Thymus (tissue), 11 donors: ENCODE measurements around the gene PREX1. TPM values are rescaled to one million over a fixed set of nuclear protein-coding genes. Genes with fewer than 3 reads are reported as not detected.

Experiments
- DNase-seq, 9 donors: peaks; one replicate each; pipeline ENCODE4 v3.0.0-alpha.2; 2013; ENCODE audit warnings: low spot score in 9 of 9, low read depth in 6 of 9, missing footprints in 1 of 9
- H3K27ac ChIP-seq, 2 donors: one replicate each; pipeline ENCODE4 v1.5.1; 2013; ENCODE audit warnings: control low read depth in 1 of 2, low read depth in 1 of 2, low read length in 1 of 2, mild to moderate bottlenecking in 1 of 2, moderate library complexity in 1 of 2
- H3K27me3 ChIP-seq, 2 donors: one replicate each; pipeline ENCODE4 v1.5.1; 2013; ENCODE audit warnings: low read length in 1 of 2; ENCODE audit not compliant: control insufficient read depth in 2 of 2, insufficient read depth in 1 of 2
- H3K36me3 ChIP-seq, 2 donors: one replicate each; pipeline ENCODE4 v1.5.1; 2013; ENCODE audit warnings: low read length in 1 of 2, mild to moderate bottlenecking in 1 of 2, moderate library complexity in 1 of 2; ENCODE audit not compliant: control insufficient read depth in 2 of 2, insufficient read depth in 2 of 2
- H3K4me1 ChIP-seq, 2 donors: one replicate each; pipeline ENCODE4 v1.5.1; 2013; ENCODE audit warnings: low read length in 2 of 2; ENCODE audit not compliant: control insufficient read depth in 2 of 2, insufficient read depth in 2 of 2
- H3K4me3 ChIP-seq, 2 donors: one replicate each; pipeline ENCODE4 v1.5.1; 2013; ENCODE audit warnings: low read length in 2 of 2, control low read depth in 1 of 2, mild to moderate bottlenecking in 1 of 2
- H3K9me3 ChIP-seq, 2 donors: one replicate each; pipeline ENCODE4 v1.5.1; 2013; ENCODE audit warnings: low read length in 1 of 2, mild to moderate bottlenecking in 1 of 2; ENCODE audit not compliant: control insufficient read depth in 2 of 2, insufficient read depth in 1 of 2
- WGBS: extraction: QIAGEN DNeasy Blood & Tissue Kit; methylation state at CpG from one replicate; pipeline ENCODE4 v1.1.7; 2013; 5-methylcytosine and 5-hydroxymethylcytosine counted together
- polyA plus RNA-seq: library from polyadenylated mRNA; stranded (reverse); fragments of 200-250 nt; gene quantifications from one replicate; pipeline ENCODE4 v1.2.3, GENCODE V29; 2013
- total RNA-seq: library from RNA; stranded (reverse); fragments of 120-200 nt; gene quantifications from one replicate; pipeline ENCODE4 v1.2.4, GENCODE V29; 2013
- donor health status: healthy.

The PREX1 gene
- total and polyA plus RNA-seq, 2 donors = 12.5 to 19.8 TPM

DNA sequence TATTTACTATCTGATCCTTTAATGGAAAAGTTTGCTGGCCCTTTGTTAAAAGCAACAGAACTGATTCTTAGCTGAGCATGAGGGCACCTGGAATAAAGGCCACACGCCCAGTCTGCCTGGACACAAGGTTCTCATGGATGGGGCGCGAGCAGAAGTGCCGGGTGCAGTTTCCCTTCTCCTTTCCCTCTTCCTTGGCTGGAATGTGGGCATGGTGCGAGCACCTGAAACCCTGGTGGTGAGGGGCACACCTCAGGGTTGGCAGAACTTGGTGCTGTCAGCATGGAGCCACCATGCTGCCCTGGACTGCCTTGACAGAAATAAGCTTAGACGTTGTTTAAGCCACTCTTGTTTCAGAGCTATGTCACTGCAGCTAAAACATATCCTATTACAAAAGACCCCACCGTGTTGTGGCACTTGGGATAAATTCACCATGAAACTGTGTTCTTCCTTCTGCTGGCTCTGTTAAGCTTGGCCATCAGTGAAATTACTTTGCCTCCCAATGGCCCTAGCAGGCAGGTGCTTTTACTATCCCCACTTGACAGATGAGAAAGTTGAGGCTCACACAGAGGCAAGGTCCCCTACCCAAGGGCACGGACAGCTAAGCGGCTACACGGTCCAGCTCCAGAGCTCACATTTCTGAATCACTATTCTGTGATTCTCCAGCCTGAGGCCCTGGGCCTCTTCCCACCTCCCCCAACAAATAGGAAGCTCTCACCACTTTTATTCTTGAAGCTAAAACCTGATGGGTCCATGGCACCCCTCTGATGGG is 115.9 kb downstream of the PREX1 start:
- Histone ChIP-seq H3K36me3 (no peaks in the 10 kb centered on the region), H3K4me1 (peaks cover 0 to 17% of the 10 kb centered on the region in 2 donors), H3K27me3 (no peaks in the 10 kb centered on the region), H3K9me3 (peaks cover 0 to 3% of the 10 kb centered on the region in 2 donors), H3K27ac (no peak overlapping the region), H3K4me3 (no peak overlapping the region)
- WGBS = 95% methylated on average over 10 of the region's 10 CpGs
- DNase-seq = no peak

DNA sequence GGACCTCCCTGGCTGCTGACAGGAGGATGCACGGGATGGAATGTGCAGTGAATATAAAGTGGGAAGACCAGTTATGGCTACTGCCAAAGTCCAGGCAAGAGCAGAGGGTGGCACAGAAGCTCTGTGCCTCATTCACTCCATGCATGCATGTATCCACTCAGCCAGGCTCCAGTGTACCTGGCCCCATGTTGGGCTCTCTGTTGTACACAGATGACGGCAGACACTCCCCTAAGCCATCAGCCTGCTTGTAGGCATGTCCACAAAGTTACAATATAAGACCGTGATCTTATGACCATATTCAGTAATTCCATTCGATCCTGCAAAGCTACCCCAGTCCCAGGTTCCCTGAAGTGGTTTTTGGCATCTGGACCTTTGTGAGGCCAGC is 116.8 kb downstream of the PREX1 start:
- Histone ChIP-seq H3K4me3 (no peak overlapping the region), H3K4me1 (peaks cover 0 to 13% of the 10 kb centered on the region in 2 donors), H3K27me3 (no peaks in the 10 kb centered on the region), H3K36me3 (no peaks in the 10 kb centered on the region), H3K27ac (no peak overlapping the region), H3K9me3 (peaks cover 0 to 3% of the 10 kb centered on the region in 2 donors)
- DNase-seq = no peak
- 96% methylated on average over 4 of the region's 4 CpGs for WGBS

DNA sequence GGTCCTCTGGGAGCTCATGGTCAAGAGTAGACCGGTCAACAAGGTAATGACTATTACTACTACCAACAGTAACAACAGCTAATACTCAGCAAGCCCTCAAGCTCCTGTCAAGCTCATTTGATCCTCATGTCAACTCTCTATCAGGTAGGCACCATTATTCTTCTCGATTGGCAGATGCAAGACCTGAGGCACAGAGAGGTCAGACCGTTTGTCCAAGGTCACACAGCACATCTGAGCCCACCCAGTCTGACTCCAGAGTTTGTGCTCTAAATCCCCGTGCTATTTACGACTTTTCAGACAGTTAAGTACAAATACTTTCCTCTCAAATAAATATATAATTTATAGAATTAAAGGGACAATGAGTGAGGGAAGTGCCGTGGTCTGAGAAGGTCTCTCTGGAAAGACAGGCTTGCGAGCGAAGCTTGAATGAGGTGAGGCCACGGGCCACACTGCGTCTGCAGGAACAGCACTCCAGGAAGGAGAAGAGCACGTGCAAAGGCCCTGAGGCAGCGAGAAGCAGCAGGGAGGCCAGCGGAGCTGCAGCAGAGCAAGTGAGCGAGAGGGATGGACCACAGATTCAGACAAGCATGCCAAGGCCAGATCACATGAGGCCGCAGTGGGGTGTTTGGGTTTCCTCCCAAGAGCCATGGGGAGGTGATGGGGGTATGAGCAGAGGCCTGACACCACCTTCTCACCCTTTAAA is 117.3 kb downstream of the PREX1 start:
- Histone ChIP-seq H3K9me3 (peaks cover 0 to 3% of the 10 kb centered on the region in 2 donors), H3K27me3 (no peaks in the 10 kb centered on the region), H3K4me1 (peaks cover 0 to 9% of the 10 kb centered on the region in 2 donors), H3K4me3 (no peak overlapping the region), H3K27ac (no peak overlapping the region), H3K36me3 (no peaks in the 10 kb centered on the region)
- 97% methylated on average over 15 of the region's 15 CpGs for WGBS
- DNase-seq = no peak

DNA sequence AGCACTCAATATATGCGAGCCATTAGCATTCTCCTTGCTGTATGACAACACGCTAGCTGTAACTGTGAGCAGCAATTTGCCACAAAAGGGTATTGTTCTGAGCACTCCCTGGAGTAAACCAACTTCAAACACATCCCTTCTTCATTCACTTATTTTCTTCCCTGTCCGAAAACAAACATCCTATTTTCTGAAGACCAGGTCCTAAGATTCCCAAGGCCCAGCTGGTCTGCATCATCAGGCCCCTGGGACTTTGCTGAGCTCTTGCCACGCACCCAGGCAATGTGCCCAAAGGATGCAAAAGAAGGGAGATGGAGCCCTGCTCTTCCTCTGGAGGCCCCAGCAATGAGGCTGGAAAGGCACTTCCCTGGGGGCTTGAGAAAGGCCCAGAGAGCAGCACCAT is 118.1 kb downstream of the PREX1 start:
- H3K27me3 ChIP-seq = no peaks in the 10 kb centered on the region
- no peak overlapping the region for H3K4me3 ChIP-seq
- no peak for DNase-seq
- 97% methylated on average over 4 of the region's 4 CpGs for WGBS
- peaks cover 0 to 3% of the 10 kb centered on the region in 2 donors for H3K9me3 ChIP-seq
- no peak overlapping the region for H3K27ac ChIP-seq
- no peaks in the 10 kb centered on the region for H3K36me3 ChIP-seq
- H3K4me1 ChIP-seq = peaks cover 0 to 9% of the 10 kb centered on the region in 2 donors

DNA sequence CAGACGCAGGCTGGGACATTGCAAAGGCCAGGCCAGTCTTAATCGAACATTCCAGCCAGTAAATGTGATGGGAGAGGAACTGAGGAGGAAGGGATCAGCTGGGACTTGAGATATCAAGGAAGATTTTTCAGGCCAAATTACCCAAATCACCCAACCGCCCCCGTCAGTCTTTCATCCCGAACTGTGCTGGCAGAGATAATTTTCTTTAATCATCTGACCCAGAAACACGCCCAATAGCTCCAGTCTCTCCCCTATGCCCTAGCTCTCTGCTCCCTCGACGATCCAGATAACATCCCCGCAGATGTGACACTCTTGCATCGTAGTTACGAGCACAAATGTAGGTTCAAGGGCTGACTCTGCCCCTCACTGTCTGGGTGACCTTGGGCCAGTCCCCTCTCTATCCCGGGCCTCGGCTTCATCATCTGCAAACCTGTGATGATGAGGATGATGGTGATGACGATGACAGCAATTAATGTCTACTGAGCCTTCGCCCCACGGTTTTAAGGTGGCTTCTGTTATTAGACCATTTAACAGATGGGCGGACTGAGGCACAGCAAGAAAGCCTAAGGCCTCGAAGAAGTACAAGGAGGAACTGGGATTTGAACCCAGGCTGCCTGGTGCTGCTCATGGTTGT is 118.6 kb downstream of the PREX1 start:
- Histone ChIP-seq H3K27ac (no peak overlapping the region), H3K27me3 (no peaks in the 10 kb centered on the region), H3K4me3 (no peak overlapping the region), H3K36me3 (no peaks in the 10 kb centered on the region), H3K9me3 (peaks cover 0 to 3% of the 10 kb centered on the region in 2 donors), H3K4me1 (peaks cover 0 to 9% of the 10 kb centered on the region in 2 donors)
- DNase-seq = no peak
- 96% methylated on average over 18 of the region's 18 CpGs for WGBS

DNA sequence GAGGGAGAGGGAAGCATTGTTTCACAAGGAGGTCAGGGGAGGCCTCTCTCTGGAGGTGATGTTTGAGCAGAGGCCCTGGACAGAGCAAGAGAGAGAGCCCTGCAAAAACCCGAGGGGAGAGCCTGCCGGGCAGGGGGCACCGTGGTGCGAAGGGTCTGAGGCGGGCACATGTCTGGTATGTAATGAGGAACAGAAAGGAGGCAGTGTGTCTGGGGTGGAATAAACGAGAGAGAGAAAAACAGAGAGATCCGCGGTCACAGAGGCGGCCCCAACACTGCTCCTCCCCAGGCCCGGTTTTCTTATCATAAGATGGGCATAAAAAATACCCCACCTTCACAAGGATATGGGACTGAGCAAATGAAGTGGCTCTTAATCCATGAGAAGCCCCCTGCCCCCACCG is 119.2 kb downstream of the PREX1 start:
- 96% methylated on average over 11 of the region's 11 CpGs for WGBS
- Histone ChIP-seq H3K36me3 (no peaks in the 10 kb centered on the region), H3K4me3 (no peak overlapping the region), H3K9me3 (peaks cover 0 to 3% of the 10 kb centered on the region in 2 donors), H3K27ac (no peak overlapping the region), H3K4me1 (peaks cover 0 to 9% of the 10 kb centered on the region in 2 donors), H3K27me3 (no peaks in the 10 kb centered on the region)
- DNase-seq = no peak

DNA sequence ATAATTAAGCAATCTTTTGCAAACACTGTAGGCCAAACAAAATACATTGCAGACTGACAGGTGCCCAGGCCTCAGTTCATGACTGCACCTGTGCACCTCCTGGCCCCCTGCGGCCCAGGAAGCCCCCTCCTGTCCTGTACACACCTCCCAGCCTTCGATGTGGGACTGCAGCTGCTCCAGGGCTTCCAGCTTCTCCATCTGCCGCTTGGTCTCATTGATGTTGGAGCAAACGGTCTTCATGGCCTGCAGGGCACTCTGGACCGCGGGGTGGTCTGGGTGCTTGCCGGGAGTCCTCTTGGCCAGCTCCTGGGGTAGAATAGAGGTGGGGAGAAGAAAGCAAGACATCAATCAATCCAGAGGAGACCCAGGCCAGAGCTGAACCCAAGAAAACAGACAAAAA is 119.7 kb downstream of the PREX1 start:
- Histone ChIP-seq H3K9me3 (peaks cover 0 to 3% of the 10 kb centered on the region in 2 donors), H3K4me1 (peaks cover 0 to 9% of the 10 kb centered on the region in 2 donors), H3K27ac (no peak overlapping the region), H3K27me3 (no peaks in the 10 kb centered on the region), H3K36me3 (no peaks in the 10 kb centered on the region), H3K4me3 (no peak overlapping the region)
- WGBS = 94% methylated on average over 7 of the region's 7 CpGs
- DNase-seq = no peak

DNA sequence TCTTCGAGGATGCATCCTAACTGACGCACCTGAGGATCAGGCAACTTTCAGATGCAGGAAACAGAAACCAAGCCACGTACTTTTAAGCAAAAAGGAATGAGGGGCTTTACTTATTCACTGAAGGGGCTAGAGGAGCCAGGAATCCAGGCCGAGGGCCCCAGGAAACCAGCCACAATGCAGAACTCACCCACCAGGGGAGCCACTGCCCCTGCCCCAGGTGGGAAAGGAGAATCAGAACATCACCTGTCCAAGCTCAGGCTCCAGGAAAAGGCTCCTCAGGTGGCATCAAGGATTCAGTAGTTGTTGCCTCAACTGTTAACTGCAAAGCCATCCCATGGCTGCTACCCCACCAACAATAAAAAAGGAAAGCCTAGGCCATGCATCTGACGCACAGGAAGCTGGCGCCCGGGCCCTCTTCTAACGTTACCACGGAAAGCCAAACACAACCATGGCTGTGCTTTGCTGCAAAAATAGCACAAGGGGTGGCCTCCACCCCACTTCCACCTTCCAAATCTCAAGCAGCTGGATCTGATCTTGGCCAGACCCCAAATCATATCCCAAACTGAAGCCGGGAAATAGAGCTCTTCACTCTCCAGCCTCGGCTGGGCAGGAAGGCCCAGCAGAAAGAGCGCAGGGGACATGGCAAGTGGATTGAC is 121.0 kb downstream of the PREX1 start:
- Histone ChIP-seq H3K36me3 (no peaks in the 10 kb centered on the region), H3K27ac (no peak overlapping the region), H3K27me3 (no peaks in the 10 kb centered on the region), H3K4me1 (peaks cover 0 to 9% of the 10 kb centered on the region in 2 donors), H3K4me3 (no peak overlapping the region), H3K9me3 (peaks cover 0 to 3% of the 10 kb centered on the region in 2 donors)
- 63% methylated on average over 12 of the region's 12 CpGs for WGBS
- peak in 2 of 9 donors; percentile 26 to 36 for DNase-seq
